ENCODE results near the gene NCAM2. TPM values are rescaled to one million over a fixed set of nuclear protein-coding genes. Genes with fewer than 3 reads are reported as not detected.

The NCAM2 gene
- total RNA-seq, 4 donors from 2014 or later = 1.1 to 3.9 (median 2.7) TPM

GRCh38 chr21:21119091-21119490, 120.9 kb downstream of the NCAM2 start:
- TF ChIP-seq CTCF (IDR thresholded peaks at IDR 0.05; ENCODE audit: low read depth) = no peak

DNA sequence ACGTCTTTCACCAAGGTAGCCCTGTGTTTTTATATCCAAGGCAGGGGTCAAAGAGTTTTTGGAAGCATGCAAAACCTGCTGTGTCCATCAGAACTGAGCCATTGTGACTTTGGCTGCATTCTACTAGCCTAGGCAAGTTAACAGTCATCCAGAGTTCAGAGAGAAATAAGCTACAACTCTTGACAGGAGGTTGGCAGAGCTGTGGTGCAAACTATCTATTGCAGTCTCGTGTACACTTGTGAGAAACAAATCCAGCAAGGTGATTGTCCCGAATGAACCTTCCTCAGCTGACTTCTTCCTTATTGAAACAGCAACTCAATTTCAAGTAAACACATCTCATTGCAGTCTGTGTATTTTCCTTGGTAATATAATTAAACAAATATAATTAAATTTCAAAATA, 124.5 kb downstream of the NCAM2 start:
- TF ChIP-seq CTCF (IDR thresholded peaks at IDR 0.05; ENCODE audit: low read depth) = no peak

DNA sequence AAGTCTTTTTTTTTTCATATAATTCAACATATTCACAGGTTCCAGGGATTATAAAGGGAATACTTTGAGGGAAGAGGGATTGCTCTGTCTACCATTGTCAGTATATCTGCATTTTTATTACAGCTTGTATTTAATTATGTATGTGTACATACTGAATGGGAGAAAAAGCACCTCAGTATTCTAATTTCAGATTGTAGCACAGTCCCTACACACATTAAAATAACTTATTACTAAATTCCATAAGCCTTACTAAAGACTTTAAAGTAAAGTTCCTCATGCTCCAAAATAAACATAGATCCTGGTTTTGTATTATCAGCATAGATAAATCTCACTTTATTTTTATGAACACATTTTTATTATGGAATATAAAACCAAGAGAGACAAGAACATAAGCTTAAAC, 134.2 kb downstream of the NCAM2 start:
- TF ChIP-seq CTCF (IDR thresholded peaks at IDR 0.05; ENCODE audit: low read depth) = no peak

GRCh38 chr21:21137986-21138385, 139.8 kb downstream of the NCAM2 start:
- no peak for TF ChIP-seq CTCF (IDR thresholded peaks at IDR 0.05; ENCODE audit: low read depth)

DNA sequence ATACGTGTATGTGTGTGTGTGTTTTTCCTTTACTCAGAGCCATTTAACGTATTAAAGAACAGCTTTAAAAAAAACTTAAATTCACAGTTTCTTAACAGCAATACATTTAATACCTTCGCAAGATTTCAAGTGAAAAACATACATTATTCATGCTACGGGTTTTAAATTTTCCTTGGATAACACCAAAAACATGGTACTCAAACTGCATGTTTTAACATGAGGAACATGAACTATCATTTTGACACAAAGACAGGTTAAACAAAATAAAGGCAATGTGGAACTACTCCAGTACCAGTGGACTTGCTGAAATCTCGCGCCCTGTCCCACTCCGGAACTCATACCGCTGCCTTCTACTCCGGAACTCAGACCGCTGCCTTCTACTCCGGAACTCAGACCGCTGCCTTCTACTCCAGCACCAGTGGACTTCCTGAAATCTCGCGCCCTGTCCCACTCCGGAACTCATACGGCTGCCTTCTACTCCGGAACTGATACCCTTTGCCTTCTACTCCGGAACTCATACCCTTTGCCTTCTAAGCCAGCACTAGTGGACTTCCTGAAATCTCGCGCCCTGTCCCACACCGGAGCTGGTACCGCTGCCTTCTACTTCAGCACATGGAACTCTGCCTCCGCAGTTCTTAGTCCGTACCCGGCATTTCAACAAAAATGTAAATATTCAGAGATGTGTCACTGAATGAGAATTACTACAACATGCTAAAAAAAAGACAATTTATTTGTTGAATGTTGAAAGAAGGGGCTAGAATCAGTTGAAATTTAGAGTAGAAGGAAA, 148.6 kb downstream of the NCAM2 start:
- no peak for TF ChIP-seq CTCF (IDR thresholded peaks at IDR 0.05; ENCODE audit: low read depth)

DNA sequence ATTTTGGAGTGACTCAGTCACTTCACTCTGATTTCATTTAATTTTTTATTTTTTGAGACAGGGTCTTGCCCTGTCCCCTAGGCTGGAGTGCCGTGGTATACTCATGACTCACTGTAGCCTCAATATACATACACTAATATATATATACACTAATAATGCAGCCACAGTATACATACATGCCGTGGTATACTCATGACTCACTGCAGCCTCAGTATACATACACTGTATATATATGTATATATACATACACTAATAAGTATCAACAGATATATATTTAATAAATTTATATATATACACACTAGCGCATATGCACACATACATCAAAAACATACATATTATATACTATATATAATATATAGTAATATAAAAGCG, 149.2 kb downstream of the NCAM2 start:
- no peak for TF ChIP-seq CTCF (IDR thresholded peaks at IDR 0.05; ENCODE audit: low read depth)

DNA sequence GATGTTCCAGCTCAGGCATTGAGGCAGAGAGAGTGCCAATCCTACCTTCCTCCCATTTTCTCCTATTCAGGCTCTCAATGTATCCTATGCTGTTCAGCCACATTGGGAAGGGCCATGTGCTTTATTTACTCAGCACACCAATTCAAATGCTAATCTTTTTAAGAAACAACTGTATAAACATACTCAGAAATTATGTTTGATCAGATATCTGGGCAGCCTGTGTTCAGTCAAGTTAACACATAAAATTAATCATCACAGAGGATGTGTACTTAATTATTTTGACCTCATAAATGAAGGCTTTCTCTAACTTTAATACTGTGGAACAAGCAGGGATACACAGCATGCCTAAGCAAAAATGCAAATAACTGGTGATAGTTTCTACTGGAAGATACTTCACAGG, 149.8 kb downstream of the NCAM2 start:
- no peak for TF ChIP-seq CTCF (IDR thresholded peaks at IDR 0.05; ENCODE audit: low read depth)

Measured in subcutaneous adipose tissue (tissue), 4 donors.